B cell (primary cell): ENCODE results near the gene JUNB.

Experiments
- EZH2 ChIP-seq: IDR thresholded peaks from 2 replicates; pipeline ENCODE4 v1.6.1; 2012; ENCODE audit warnings: borderline replicate concordance, low read depth, mild to moderate bottlenecking, moderate library complexity, low read length; ENCODE audit not compliant: insufficient read depth, poor library complexity, severe bottlenecking
- TF ChIP-seq, protein P1 (sequence below): fragments of 200-600 bp; IDR thresholded peaks from one replicate; pipeline ENCODE4 v1.8.0; 2022; ENCODE audit warnings: antibody characterized with exemption, mild to moderate bottlenecking

DNA sequence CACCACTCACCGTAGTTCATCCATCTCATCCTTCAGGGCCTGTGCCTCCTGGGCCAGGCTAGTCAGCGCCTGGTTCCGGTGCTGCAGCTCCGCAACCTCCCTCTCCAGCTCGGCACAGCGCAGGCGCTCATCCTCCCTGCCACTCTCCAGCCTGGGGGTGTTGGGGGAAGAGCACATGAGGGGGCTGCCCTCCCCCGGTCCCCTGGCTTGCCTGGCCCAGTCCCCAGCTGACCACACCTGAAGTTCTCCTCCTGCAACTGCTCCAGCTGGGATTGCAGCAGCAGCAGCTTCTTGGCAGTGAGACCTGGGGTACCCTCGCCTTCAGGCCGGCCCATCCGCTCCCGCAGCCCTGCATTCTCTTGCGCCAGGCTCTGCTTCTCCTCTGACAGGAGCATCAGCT lies 20.4 kb upstream of the JUNB start:
- TF ChIP-seq, protein P1, sequence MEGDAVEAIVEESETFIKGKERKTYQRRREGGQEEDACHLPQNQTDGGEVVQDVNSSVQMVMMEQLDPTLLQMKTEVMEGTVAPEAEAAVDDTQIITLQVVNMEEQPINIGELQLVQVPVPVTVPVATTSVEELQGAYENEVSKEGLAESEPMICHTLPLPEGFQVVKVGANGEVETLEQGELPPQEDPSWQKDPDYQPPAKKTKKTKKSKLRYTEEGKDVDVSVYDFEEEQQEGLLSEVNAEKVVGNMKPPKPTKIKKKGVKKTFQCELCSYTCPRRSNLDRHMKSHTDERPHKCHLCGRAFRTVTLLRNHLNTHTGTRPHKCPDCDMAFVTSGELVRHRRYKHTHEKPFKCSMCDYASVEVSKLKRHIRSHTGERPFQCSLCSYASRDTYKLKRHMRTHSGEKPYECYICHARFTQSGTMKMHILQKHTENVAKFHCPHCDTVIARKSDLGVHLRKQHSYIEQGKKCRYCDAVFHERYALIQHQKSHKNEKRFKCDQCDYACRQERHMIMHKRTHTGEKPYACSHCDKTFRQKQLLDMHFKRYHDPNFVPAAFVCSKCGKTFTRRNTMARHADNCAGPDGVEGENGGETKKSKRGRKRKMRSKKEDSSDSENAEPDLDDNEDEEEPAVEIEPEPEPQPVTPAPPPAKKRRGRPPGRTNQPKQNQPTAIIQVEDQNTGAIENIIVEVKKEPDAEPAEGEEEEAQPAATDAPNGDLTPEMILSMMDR, result no peak
- TF ChIP-seq EZH2, result no peak
